CD4-positive, alpha-beta T cell treated with Interleukin-12 subunit alpha and Interleukin-12 subunit beta, for 1 hour (primary cell): ENCODE data around the gene ARHGAP26.

Source experiments
- DNase-seq: peaks from one replicate; pipeline ENCODE4 v3.0.0-alpha.2; 2020

ARHGAP26 gene

GRCh38 chr5:143236682-143237081, 466.5 kb downstream of the ARHGAP26 start:
- DNase-seq = no peak

GRCh38 chr5:143237664-143238063, 467.5 kb downstream of the ARHGAP26 start:
- DNase-seq = no peak

DNA sequence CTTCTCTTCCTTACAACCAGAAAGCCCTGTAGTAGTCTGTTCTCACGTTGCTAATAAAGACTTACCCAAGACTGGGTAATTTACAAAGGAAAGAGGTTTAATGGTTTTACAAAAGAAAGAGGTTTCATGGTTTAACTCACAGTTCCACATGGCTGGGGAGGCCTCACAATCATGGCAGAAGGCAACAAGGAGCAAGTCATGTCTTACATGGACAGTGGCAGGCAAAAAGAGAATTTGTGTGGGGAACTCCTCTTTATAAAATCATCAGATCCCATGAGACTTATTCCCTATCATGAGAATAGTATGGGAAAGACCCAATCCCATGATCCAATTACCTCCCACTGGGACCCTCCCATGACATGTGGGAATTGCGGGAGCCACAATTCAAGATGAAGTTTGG, 468.4 kb downstream of the ARHGAP26 start:
- no peak for DNase-seq

- no peak for DNase-seq
Observed at GRCh38 chr5:143239882-143240518, 469.8 kb downstream of the ARHGAP26 start.

- no peak for DNase-seq
Observed at GRCh38 chr5:143241892-143242291, 471.7 kb downstream of the ARHGAP26 start.

GRCh38 chr5:143243103-143243502, 472.9 kb downstream of the ARHGAP26 start:
- no peak for DNase-seq

DNA sequence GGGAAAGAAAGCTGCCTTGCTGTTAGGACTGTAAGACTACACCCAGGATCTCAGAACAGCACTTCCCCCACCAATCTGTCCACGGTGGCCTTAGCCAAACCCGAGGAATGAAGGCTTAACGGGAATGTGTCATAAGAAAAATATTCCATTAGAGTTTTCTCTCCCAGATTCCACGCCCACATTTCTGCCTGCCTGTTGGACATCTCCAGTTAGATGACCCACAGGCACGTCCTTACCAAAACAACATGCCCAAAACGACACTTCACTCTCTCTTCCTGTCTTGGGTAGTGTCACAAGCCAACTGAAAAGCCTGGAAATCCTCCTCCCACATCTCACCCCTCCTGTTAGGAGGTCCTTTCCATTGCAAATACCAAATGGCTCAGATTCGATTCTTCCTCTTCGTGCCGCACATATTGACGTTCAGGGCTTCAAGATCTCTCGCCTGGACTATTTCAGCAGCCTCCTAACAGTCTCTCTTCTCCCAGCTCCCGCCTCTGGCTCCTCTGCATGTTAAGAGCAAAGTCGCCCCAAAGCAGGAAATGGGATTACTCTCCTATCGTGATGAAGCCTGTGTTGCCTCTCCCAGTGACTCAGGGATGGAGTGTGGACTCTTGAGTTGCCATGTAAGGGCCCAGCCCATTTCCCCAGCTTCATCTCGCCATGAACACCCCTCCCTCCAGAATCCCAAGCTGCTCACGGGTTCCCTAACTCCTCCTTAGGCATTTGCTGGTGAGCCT, 474.0 kb downstream of the ARHGAP26 start:
- DNase-seq = no peak

- DNase-seq = no peak
Observed at GRCh38 chr5:143244990-143245389, 474.8 kb downstream of the ARHGAP26 start.

GRCh38 chr5:143245929-143246561, 475.9 kb downstream of the ARHGAP26 start:
- DNase-seq = no peak

DNA sequence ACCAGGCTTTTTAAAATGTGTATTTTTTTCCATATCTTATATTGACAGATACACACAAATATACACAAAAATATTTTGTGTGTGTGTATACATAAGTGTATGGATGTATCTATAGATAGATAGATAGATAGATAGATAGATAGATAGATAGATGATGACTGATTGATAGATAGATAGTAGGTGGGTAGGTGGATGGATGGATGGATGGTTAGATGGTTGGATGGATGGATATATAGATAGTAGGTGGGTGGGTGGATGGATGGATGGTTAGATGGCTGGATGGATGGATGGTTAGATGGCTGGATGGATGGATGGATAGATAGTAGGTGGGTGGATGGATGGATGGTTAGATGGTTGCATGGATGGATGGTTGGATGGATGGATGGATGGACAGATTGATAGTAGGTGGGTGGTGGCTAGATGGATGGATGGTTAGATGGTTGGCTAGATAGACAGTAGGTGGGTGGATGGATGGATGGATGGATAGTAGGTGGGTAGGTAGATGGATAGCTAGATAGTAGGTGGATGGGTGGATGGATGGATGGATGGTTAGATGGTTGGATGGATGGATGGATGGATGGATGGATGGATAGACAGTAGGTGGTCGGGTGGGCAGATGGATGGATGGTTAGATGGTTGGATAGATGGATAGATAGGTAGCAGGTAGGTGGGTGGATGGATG, 477.1 kb downstream of the ARHGAP26 start:
- DNase-seq = no peak

- no peak for DNase-seq
Observed at GRCh38 chr5:143248391-143248790, 478.2 kb downstream of the ARHGAP26 start.

DNA sequence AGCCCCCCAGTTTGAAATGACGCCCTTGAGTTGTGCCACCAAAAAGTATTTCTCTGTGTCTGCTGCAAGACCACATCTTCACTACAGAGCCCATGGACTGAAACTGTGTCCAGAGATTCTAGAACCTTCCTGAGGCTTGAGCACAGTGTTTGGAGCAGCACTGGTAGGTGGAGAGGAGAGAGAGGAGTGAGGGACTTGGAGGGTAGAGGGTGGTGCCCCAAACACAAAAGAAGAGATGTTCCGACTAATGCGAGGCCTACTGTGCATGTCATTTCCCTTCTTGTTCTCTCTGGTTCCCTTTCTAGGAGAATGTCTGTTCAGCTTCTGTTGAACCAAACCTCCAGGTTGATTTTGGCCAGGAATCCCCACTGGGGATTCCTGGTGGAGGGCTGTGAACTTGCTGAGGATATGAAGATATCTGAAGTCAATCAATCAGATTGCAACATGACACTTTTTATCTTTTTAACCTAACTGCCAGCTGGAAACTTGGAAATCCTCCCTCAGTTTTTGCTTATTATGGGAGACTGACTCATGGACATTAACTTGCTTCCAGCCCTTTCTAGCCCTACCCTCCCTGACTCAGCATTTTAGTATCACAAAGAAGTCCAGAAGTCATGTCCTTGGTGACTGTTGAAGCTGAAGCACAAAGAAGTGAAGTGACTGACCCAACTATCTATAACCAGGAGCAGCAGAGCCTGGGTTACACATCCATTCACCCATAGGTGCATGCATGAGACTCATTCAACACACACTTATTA, 478.8 kb downstream of the ARHGAP26 start:
- no peak for DNase-seq

DNA sequence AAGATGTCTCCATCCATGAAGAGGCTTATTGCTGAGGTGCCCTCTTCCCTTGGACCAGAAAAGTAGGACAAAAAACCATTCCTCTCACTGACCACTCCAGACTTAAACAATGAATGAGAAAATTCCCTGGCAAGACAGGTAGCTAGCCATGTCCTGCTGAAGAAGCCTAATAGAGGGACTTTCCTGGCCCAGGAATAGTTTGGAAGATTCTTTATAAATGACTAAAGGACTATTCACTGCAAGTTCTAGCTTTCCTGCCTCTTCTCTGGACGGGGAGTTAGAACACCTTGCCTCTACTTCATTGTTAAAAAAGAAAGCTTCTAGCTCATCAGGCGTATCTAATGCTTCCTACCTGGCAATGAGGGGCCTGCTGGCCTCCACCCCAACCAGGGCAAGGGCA, 479.7 kb downstream of the ARHGAP26 start:
- DNase-seq = no peak

- DNase-seq = no peak
Observed at GRCh38 chr5:143251190-143251589, 481.0 kb downstream of the ARHGAP26 start.

- no peak for DNase-seq
Observed at GRCh38 chr5:143251946-143252345, 481.8 kb downstream of the ARHGAP26 start.

GRCh38 chr5:143254819-143255218, 484.6 kb downstream of the ARHGAP26 start:
- no peak for DNase-seq

- DNase-seq = no peak
Observed at GRCh38 chr5:143258559-143259253, 488.5 kb downstream of the ARHGAP26 start.

- no peak for DNase-seq
Observed at GRCh38 chr5:143259254-143259605, 489.1 kb downstream of the ARHGAP26 start.

DNA sequence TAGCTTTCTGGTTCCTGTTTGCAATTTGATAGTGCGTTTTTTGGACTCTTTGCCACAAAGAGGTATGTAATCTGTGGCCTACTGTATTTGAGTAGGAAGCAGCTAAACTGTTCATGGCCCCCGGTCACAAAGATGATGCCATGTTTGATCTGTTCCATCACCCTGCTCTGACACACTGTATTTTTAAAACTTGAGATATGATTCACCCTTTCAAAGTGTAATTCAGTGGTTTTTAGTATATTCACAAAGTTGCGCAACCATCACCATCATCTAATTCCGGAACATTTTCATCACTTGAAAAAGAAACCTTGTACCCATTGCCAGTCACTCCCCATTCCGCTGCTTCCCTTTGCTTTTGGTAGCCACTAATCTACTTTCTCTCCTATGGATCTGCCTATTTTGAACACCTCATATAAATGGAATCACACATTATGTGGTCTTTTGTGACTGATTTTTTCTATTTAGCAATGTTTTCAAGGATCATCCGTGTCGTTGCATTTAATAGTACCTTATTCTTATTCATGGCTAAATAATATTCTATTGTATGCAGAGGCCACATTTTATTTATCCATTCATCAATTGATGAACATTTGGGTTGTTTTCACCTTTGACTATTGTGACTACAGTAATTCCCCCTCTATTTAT, 491.7 kb downstream of the ARHGAP26 start:
- no peak for DNase-seq

DNA sequence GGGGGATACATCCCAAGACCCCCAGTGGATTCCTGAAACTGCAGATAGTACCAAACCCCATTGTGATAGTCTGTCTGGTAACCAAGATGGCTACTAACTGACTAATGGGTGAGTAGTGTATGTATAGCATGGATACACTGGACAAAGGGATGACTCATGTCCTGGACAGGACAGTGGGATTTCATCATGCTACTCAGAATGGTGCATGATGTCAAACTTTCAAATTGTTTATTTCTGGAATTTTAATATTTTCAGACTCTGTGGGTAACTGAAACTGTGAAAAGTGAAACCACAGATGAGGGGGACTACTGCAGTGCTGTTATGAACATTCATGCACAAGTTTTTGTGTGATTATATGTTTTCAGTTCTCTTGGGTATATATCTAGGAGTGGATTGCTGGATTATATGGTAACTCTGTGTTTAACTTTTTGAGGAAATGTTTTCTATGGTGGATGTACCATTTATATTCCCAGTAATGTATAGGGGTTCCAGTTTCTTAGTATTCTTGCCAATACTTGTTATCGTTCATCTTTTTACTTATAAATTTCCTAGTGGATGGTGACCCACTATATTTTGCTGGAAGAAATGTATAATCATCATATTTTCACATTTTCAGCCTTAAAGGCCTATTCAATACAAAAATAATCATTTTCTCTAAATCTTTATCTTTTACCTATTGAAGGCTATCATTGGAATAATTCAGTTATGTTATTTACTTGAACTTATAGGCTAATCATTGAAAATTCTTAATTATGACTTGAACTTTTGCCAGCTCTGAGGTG, 492.4 kb downstream of the ARHGAP26 start:
- DNase-seq = no peak

- DNase-seq = no peak
Observed at GRCh38 chr5:143263272-143263810, 493.2 kb downstream of the ARHGAP26 start.
